ENCODE data around the gene UFD1.

The UFD1 gene

DNA sequence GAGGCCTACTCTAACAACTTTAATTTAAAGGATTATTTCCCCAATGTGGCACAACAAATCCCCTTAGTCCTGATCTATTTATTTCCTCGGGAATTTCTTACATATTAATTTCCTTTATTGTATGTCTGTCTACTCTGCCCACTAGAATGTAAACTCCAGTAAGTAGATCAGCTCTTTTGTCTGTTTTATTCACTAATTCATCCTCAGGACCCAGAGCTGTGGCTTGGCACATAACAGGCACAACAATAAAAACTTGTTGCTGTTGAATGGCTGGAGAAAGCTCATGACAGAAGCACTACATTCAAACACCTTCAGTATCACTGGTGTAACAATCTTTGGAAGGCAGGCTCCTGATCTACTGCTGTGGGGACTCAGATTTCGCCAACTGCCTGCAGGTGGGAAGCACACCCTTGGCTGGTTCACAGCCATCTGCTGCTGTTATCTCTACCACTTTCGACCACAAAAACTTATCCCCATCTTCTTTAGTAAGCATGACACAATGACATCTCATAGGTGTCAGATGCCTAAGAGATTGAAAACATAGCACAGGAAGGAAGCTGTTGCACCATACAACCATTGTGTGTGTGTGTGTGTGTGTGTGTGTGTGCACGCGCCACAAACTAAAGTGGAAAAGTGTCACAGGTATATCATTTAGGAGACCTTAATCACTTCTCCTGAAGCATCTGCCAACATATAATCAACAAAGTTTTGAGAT is 59.4 kb downstream of the UFD1 start:
- DNase-seq (ENCODE audit: low read depth in 2 of 2) = peak; percentile 13 to 15
- no peak overlapping the region for H3K4me3 ChIP-seq (replicated peaks in 1 of 2; ENCODE audit: low read depth in 2 of 2, low read length in 2 of 2)
- TF ChIP-seq, protein P1, sequence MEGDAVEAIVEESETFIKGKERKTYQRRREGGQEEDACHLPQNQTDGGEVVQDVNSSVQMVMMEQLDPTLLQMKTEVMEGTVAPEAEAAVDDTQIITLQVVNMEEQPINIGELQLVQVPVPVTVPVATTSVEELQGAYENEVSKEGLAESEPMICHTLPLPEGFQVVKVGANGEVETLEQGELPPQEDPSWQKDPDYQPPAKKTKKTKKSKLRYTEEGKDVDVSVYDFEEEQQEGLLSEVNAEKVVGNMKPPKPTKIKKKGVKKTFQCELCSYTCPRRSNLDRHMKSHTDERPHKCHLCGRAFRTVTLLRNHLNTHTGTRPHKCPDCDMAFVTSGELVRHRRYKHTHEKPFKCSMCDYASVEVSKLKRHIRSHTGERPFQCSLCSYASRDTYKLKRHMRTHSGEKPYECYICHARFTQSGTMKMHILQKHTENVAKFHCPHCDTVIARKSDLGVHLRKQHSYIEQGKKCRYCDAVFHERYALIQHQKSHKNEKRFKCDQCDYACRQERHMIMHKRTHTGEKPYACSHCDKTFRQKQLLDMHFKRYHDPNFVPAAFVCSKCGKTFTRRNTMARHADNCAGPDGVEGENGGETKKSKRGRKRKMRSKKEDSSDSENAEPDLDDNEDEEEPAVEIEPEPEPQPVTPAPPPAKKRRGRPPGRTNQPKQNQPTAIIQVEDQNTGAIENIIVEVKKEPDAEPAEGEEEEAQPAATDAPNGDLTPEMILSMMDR (IDR thresholded peaks at IDR 0.05; ENCODE audit: low read depth, low read length) = no peak

DNA sequence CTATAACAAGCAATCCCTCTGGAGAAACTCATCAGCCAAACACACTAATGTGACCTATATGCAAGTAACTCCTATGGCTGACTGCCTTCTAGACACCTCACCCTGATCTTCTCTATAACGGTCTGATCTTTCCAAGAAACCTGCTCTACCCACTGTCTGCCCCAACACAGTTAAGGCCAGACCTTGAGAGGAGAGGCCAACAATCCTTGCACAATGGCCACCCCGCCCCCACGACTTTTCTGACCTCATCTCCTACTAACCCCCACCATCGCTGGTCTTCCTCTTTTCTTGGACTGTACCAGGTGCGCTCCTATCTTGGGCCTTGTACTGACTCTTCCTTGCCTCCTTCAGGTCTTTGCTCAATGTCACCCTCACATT is 59.9 kb downstream of the UFD1 start:
- no peak overlapping the region for H3K4me3 ChIP-seq (replicated peaks in 1 of 2; ENCODE audit: low read depth in 2 of 2, low read length in 2 of 2)
- no peak for DNase-seq (ENCODE audit: low read depth in 2 of 2)
- TF ChIP-seq, protein P1 (IDR thresholded peaks at IDR 0.05; ENCODE audit: low read depth, low read length) = no peak

DNA sequence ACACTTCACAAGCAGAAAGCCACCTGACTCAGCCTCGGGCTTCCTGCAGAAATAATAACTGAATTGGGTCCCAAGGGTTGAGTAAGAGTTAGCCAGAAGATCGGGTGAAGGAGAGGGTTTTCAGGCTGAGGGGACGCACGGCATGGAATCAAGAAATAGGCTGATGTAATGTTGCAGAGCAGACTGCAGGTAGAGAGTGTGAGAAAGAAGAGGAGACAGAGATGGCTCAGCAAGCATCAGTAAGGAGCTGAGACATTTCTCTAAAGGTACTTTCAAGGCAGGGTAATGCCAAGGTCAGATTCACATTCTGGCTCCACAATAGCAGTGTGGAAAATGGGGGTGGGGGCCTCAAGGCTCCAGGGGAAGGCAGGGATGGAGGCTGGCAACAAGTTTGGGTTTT is 66.1 kb downstream of the UFD1 start:
- no peak for DNase-seq (ENCODE audit: low read depth in 2 of 2)
- TF ChIP-seq, protein P1 (IDR thresholded peaks at IDR 0.05; ENCODE audit: low read depth, low read length) = no peak
- no peak overlapping the region for H3K4me3 ChIP-seq (replicated peaks in 1 of 2; ENCODE audit: low read depth in 2 of 2, low read length in 2 of 2)

DNA sequence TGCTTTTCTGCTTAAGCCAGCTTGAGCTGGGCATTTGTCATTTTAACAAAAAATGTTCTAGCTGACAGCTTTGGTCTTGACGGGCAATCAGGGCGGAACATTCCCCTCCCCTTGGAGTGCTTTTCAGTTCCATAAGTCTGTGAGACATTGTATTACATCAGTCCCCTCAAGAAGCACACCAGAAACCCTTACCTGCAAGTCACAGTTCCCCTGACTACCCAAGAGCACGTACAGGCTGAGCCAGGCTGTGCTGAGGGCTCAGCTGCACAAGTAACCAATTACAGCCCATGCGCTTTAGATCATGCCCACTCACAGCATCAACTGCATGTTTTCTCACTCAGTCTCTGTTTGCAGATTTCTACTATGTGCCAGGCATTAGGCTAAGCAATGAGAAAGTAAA is 66.5 kb downstream of the UFD1 start:
- DNase-seq (ENCODE audit: low read depth in 2 of 2) = no peak

DNA sequence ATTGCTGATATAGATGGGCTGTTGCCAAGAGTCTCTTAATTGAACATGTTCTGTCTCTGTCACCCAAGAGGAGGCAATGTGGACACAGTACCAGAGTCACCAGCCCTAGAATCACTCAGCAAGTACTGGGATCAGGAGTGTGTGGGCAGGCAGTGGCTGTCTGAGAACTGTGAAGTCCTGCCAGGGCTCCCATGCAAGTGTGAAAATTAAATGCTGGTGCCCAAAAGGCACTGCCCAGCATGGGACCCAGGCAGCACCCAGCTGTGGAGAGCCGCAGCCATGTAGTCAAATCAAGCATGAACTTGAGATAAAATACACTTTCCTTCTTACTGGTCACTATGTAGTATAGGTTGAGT is 67.3 kb downstream of the UFD1 start:
- no peak for DNase-seq (ENCODE audit: low read depth in 2 of 2)
- TF ChIP-seq, protein P1 (IDR thresholded peaks at IDR 0.05; ENCODE audit: low read depth, low read length) = no peak
- no peak overlapping the region for H3K4me3 ChIP-seq (replicated peaks in 1 of 2; ENCODE audit: low read depth in 2 of 2, low read length in 2 of 2)

More for the DNA sequence above, 66.5 kb downstream of the UFD1 start:
- TF ChIP-seq, protein P1 (IDR thresholded peaks at IDR 0.05; ENCODE audit: low read depth, low read length) = no peak
- no peak overlapping the region for H3K4me3 ChIP-seq (replicated peaks in 1 of 2; ENCODE audit: low read depth in 2 of 2, low read length in 2 of 2)

DNA sequence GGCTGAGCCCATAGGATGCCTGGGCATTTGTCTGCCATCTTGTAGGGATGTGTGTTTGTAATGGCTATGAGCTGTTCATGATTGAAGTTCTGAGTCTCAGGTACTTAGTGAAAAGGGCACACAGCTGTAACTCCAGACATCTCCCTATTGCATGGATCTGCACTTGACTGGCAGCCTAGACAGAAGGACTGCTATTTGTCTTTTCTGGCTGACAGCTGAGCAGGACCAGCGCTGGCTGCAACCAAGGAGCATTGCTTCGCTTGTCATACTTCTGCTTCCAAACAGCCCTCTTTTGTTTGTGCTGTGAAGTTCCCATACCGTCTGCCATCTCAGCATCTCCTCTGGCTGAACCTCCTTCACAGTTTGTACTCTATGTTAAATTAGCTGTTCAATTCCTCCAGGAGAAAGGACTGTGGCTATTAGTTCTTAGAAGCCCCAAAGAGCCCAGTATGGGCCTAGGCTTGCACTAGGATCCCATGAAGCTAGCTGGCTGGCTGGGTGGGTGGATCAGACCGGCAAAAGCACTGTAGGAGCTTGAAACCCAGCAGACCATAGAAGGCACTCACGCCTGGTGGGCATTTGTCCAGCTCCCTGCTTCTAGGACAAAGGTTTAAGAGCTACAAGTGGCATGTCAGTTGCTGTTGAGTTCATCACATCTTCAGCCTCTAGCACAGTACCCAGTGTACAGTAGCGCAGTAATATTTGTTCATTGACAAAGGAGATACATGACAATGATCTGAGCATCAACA is 67.9 kb downstream of the UFD1 start:
- no peak overlapping the region for H3K4me3 ChIP-seq (replicated peaks in 1 of 2; ENCODE audit: low read depth in 2 of 2, low read length in 2 of 2)
- TF ChIP-seq, protein P1 (IDR thresholded peaks at IDR 0.05; ENCODE audit: low read depth, low read length) = no peak
- DNase-seq (ENCODE audit: low read depth in 2 of 2) = no peak
